Measurements from ENCODE around the gene WNT3A. TPM values are rescaled to one million over a fixed set of nuclear protein-coding genes. Genes with fewer than 3 reads are reported as not detected.

WNT3A gene
- polyA plus RNA-seq, 1 donor from 2014 or later = not detected

DNA sequence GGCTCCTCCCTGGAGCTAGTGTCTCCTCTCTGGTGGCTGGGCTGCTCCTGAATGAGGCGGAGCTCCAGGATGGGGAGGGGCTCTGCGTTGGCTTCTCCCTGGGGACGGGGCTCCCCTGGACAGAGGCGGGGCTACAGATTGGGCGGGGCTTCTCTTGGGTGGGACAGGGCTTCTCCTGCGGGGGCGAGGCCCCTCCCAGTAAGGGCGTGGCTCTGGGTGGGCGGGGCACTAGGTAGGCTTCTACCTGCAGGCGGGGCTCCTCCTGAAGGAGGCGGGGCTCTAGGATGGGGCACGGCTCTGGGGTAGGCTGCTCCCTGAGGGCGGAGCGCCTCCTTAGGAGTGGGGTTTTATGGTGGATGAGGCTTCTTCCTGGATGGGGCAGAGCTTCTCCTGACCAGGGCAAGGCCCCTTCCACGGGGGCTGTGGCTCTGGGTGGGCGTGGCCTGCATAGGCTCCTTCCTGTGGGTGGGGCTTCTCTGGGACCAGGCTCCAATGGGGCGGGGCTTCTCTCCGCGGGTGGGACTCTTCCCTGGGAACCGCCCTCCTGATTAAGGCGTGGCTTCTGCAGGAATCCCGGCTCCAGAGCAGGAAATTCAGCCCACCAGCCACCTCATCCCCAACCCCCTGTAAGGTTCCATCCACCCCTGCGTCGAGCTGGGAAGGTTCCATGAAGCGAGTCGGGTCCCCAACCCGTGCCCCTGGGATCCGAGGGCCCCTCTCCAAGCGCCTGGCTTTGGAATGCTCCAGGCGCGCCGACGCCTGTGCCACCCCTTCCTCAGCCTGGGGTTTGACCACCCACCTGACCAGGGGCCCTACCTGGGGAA lies 53.0 kb downstream of the WNT3A start:
- H3K9me3 Mint-ChIP-seq = no peaks in the 10 kb centered on the region
- peak overlapping the region; percentile 35 to 87 (median 44) for H3K4me3 Mint-ChIP-seq
- peaks cover 2% of the 10 kb centered on the region for H3K36me3 Mint-ChIP-seq
- H3K4me1 Mint-ChIP-seq = peaks cover 3 to 12% (median 3%) of the 10 kb centered on the region in 3 donors
- H3K27ac Mint-ChIP-seq = peak overlapping the region in 1 of 3 donors; percentile 41
- H3K27me3 Mint-ChIP-seq = peaks cover 23% of the 10 kb centered on the region

DNA sequence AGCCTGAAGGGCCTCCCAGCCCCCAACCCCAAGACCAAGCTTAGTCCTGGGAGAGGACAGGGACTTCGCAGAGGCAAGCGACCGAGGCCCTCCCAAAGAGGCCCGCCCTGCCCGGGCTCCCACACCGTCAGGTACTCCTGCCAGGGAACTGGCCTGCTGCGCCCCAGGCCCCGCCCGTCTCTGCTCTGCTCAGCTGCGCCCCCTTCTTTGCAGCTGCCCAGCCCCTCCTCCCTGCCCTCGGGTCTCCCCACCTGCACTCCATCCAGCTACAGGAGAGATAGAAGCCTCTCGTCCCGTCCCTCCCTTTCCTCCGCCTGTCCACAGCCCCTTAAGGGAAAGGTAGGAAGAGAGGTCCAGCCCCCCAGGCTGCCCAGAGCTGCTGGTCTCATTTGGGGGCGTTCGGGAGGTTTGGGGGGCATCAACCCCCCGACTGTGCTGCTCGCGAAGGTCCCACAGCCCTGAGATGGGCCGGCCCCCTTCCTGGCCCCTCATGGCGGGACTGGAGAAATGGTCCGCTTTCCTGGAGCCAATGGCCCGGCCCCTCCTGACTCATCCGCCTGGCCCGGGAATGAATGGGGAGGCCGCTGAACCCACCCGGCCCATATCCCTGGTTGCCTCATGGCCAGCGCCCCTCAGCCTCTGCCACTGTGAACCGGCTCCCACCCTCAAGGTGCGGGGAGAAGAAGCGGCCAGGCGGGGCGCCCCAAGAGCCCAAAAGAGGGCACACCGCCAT lies 53.8 kb downstream of the WNT3A start:
- peak overlapping the region in 2 of 4 donors; percentile 9 to 74 for H3K4me3 Mint-ChIP-seq
- H3K36me3 Mint-ChIP-seq = peaks cover 2% of the 10 kb centered on the region
- no peak overlapping the region for H3K27ac Mint-ChIP-seq
- H3K4me1 Mint-ChIP-seq = peaks cover 3 to 12% (median 3%) of the 10 kb centered on the region in 3 donors
- peaks cover 26% of the 10 kb centered on the region for H3K27me3 Mint-ChIP-seq
- no peaks in the 10 kb centered on the region for H3K9me3 Mint-ChIP-seq

- Mint-ChIP-seq H3K9me3 (no peaks in the 10 kb centered on the region), H3K4me3 (peak overlapping the region in 1 of 4 donors; percentile 45), H3K27me3 (peaks cover 29% of the 10 kb centered on the region), H3K36me3 (peaks cover 2% of the 10 kb centered on the region), H3K4me1 (peaks cover 3 to 12% (median 3%) of the 10 kb centered on the region in 3 donors), H3K27ac (no peak overlapping the region)
Measured at GRCh38 chr1:228061411-228062084, 54.8 kb downstream of the WNT3A start.

DNA sequence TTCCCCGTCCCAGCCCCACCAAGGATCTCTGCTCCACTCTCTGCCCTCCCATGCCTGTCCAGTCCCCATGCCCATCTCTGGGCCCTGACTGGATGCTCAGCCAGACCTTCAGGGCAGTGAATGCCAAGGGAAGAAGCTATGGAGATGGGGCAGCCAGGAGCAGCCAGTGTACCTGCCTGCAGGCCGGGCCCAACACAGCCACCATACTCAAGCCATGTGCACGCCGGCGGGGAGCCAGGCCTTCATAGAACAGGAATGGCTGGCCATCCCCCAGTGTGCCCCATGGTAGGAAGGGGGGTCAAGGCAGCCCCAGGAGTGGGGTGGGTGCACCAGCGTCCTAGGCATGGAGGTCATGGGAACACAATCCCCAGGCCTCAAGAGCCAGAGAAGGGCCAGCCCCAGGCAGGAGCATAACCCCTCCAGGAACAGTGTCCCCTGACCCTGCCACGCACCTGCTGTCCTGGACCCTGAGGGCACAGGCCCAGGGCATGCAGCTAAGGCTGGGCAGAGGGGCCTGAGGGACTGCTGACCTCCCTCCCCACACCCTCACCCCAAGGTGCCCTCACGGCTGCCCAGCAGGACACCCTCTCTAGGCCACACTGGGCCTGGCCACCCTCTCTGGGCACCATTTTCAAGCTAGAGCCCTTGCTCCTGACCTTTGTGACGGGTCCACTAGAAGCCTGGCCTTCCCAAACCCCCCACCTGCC lies 55.4 kb downstream of the WNT3A start:
- H3K4me1 Mint-ChIP-seq = peaks cover 3 to 10% (median 3%) of the 10 kb centered on the region in 3 donors

DNA sequence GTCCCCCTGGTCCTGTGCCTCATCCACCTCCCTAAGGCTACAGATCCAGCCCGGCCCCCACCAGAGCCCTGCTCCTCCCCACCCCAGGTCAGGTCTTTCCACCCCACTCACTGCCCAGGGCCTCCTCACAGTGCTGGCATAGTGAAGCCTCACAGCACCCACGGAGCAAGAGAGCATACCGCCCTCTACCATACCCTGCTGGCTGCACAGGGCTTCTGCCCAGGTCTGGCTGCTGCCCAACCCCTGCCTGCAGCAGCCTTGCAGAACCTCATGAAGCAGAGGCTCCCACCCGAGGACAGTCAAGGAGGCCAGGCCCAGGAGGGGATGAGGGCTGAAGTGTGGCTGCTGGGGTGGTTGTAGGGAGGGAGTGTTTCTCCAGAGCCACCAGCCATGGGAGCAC lies 56.0 kb downstream of the WNT3A start:
- Mint-ChIP-seq H3K4me1 (peaks cover 3 to 6% (median 3%) of the 10 kb centered on the region in 3 donors), H3K27me3 (peaks cover 28% of the 10 kb centered on the region), H3K27ac (no peak overlapping the region), H3K36me3 (no peaks in the 10 kb centered on the region), H3K9me3 (no peaks in the 10 kb centered on the region), H3K4me3 (no peak overlapping the region)

More for the DNA sequence above, 55.4 kb downstream of the WNT3A start:
- Mint-ChIP-seq H3K27me3 (peaks cover 28% of the 10 kb centered on the region), H3K9me3 (no peaks in the 10 kb centered on the region), H3K4me3 (no peak overlapping the region), H3K36me3 (peaks cover 2% of the 10 kb centered on the region), H3K27ac (no peak overlapping the region)

DNA sequence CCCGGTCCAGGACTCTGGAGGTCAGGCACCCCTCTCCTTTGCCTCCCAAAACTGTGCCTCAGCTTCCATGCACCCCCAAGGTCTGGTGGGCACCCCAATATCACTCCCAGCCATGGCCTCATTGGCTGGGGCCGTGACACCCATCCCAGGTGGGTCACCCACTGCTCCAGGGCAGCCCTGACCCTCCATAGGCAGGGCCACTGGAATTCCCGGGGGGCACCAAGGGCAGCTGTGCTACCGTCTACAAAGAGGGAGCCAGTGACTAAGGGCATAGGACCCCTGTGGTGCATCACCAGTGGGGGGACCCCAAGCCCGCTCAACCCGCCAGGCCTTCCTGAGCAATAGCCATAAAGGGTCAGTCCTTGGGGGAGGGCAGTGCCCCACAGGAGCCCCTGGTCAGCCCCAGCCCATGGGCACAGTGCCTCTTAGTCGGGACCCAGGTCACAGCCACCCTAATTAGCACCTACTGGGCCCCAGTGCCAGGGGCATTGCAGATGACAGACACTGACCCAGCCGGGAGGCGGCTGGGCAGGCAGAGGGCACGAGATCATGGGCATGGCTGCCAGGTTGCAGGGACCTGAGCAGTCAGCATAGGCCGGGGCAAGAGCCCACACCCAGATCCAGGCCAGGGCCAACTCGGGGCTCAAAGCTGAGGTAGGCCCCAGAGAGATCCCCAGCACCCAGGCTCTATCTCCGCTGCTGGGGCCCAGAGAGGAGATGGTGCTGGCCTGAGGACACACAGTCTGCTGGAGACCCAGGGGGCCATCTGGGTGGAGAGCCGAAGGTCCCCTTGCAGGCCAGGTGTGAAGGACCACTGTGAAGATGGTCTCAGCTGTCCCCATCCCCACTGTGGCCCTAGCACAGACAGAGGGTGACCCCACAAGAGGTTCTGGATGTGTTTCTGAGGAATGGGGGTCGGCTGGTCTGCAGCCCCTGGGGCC lies 56.7 kb downstream of the WNT3A start:
- no peak overlapping the region for H3K27ac Mint-ChIP-seq
- no peaks in the 10 kb centered on the region for H3K36me3 Mint-ChIP-seq
- H3K9me3 Mint-ChIP-seq = no peaks in the 10 kb centered on the region
- H3K27me3 Mint-ChIP-seq = peaks cover 23% of the 10 kb centered on the region
- H3K4me1 Mint-ChIP-seq = peaks cover 3 to 6% (median 3%) of the 10 kb centered on the region in 3 donors
- no peak overlapping the region for H3K4me3 Mint-ChIP-seq

DNA sequence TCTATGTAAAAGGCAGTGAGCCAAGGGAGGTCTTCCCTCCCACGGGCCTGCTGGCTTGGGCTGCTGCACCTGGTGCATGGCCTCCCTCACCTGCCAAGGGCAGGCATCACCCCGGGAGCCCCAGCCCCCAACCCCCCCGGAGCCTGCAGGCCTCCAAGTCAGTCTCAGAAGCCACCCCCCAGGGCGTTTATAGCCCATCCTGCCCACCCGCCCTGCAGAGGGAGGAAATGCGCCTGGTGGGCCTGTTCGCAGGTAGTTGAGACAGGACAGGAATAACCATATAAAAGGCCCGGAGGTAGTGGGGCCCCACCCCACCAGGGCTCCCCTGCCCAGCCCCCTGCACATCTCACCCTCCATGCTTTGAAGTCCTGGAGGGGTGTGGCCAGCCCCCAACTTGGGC lies 57.5 kb downstream of the WNT3A start:
- peaks cover 18% of the 10 kb centered on the region for H3K27me3 Mint-ChIP-seq
- no peak overlapping the region for H3K27ac Mint-ChIP-seq

GRCh38 chr1:228064741-228065542 lies 58.1 kb downstream of the WNT3A start:
- H3K36me3 Mint-ChIP-seq = no peaks in the 10 kb centered on the region
- no peak overlapping the region for H3K27ac Mint-ChIP-seq
- no peaks in the 10 kb centered on the region for H3K9me3 Mint-ChIP-seq
- peaks cover 3 to 6% (median 3%) of the 10 kb centered on the region in 3 donors for H3K4me1 Mint-ChIP-seq
- peaks cover 18% of the 10 kb centered on the region for H3K27me3 Mint-ChIP-seq
- no peak overlapping the region for H3K4me3 Mint-ChIP-seq

More for the DNA sequence above, 57.5 kb downstream of the WNT3A start:
- Mint-ChIP-seq H3K4me3 (no peak overlapping the region), H3K36me3 (no peaks in the 10 kb centered on the region), H3K9me3 (no peaks in the 10 kb centered on the region), H3K4me1 (peaks cover 3 to 6% (median 3%) of the 10 kb centered on the region in 3 donors)

GRCh38 chr1:228065543-228066347 lies 58.9 kb downstream of the WNT3A start:
- Mint-ChIP-seq H3K27me3 (peaks cover 17% of the 10 kb centered on the region), H3K4me3 (no peak overlapping the region), H3K4me1 (peaks cover 3 to 6% (median 3%) of the 10 kb centered on the region in 3 donors), H3K27ac (no peak overlapping the region), H3K9me3 (no peaks in the 10 kb centered on the region), H3K36me3 (no peaks in the 10 kb centered on the region)

DNA sequence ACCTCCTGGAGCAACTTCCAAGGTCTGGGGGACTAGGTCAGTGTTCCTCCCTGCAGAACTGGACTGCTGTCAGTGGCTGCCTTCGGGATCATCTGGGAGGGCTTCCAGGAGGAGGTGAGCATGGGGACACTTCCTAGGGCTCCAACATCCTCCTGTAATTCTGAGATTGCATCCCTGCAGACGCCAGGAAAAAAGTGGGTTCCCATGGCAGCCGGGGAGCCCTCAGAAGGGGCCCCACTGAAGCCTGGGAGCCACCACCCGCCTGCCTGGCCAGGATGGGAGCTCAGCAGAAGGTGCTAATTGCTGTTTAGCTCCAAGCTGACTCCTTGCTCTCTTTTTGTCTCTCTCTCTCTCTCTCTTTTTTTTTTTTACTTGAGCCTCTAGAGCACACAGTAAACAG lies 59.6 kb downstream of the WNT3A start:
- Mint-ChIP-seq H3K4me3 (no peak overlapping the region), H3K27me3 (peaks cover 10% of the 10 kb centered on the region), H3K36me3 (no peaks in the 10 kb centered on the region), H3K27ac (no peak overlapping the region), H3K9me3 (no peaks in the 10 kb centered on the region), H3K4me1 (no peaks in the 10 kb centered on the region)

DNA sequence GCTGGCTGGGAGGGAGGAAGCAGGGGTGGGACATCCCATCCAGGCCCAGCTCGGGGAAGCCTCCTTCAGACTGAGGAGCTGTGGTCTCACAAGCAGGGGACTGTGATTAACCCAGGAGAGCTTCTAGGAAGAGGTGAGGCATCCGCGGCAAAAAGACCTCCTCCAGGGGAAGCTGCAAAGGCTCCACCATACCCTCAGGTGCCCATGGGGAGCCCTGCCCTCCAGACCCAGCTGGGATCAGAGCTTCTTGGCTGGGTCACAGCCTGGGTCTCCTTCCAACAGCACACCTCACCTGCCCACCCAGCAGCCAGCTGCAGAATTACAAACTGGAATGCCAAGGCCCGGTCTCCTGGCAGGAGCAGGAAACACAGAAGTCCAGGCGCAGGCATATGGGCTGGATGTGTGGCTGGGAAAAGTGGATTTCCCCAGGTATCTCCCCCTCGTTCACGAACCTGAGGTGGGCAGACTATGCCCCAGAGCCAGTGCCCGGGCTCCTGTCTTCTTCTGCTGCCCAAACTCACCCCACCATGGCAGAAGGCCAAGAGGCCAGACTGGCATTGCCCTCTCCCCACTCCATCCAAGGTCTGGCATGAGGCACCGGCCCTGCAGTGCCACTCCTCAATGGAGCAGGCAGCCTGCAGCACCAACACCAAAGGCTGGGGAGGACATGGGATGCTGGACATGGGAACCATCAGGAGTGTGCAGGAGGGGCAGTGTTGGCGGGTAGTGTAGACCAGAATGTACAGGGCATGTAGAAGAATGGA lies 60.3 kb downstream of the WNT3A start:
- Mint-ChIP-seq H3K27me3 (peaks cover 10% of the 10 kb centered on the region), H3K4me3 (no peak overlapping the region), H3K4me1 (no peaks in the 10 kb centered on the region), H3K36me3 (no peaks in the 10 kb centered on the region), H3K9me3 (no peaks in the 10 kb centered on the region), H3K27ac (no peak overlapping the region)

DNA sequence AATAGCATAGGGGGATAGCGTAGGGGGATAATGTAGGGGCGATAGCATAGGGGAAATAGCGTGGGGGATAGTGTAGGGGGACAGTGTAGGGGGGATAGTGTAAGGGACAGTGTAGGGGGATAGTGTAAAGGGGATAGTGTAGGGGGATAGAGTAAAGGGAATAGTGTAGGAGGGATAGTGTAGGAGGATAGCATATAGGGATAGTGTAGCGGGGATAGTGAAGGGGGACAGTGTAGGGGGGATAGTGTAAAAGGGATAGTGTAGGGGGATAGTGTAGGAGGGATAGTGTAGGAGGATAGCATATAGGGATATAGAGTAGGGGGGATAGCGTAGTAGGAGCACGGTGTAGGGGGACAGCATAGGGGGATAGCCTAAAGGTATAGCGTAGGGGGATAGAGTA lies 61.6 kb downstream of the WNT3A start:
- Mint-ChIP-seq H3K27me3 (peaks cover 10% of the 10 kb centered on the region), H3K27ac (no peak overlapping the region), H3K4me1 (no peaks in the 10 kb centered on the region), H3K36me3 (no peaks in the 10 kb centered on the region), H3K4me3 (no peak overlapping the region), H3K9me3 (no peaks in the 10 kb centered on the region)

Measured in IgD-negative memory B cell (primary cell).